ENCODE results near the gene CNOT4.
A peak's percentile ranks its signal among the peaks of the same experiment; 100 is the strongest.

The CNOT4 gene

GRCh38 chr7:135416431-135416830, 93.5 kb downstream of the CNOT4 start:
- TF ChIP-seq, protein P1, sequence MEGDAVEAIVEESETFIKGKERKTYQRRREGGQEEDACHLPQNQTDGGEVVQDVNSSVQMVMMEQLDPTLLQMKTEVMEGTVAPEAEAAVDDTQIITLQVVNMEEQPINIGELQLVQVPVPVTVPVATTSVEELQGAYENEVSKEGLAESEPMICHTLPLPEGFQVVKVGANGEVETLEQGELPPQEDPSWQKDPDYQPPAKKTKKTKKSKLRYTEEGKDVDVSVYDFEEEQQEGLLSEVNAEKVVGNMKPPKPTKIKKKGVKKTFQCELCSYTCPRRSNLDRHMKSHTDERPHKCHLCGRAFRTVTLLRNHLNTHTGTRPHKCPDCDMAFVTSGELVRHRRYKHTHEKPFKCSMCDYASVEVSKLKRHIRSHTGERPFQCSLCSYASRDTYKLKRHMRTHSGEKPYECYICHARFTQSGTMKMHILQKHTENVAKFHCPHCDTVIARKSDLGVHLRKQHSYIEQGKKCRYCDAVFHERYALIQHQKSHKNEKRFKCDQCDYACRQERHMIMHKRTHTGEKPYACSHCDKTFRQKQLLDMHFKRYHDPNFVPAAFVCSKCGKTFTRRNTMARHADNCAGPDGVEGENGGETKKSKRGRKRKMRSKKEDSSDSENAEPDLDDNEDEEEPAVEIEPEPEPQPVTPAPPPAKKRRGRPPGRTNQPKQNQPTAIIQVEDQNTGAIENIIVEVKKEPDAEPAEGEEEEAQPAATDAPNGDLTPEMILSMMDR (conservative IDR thresholded peaks at IDR 0.05; ENCODE audit: low read length) = no peak
- DNase-seq (ENCODE audit: low read depth) = no peak
- no peak overlapping the region for H3K4me3 ChIP-seq (ENCODE audit: low read length)

GRCh38 chr7:135414850-135415439, 95.0 kb downstream of the CNOT4 start:
- DNase-seq (ENCODE audit: low read depth) = peak; percentile 66
- H3K4me3 ChIP-seq (ENCODE audit: low read length) = no peak overlapping the region
- TF ChIP-seq, protein P1 (conservative IDR thresholded peaks at IDR 0.05; ENCODE audit: low read length) = peak; percentile 59

DNA sequence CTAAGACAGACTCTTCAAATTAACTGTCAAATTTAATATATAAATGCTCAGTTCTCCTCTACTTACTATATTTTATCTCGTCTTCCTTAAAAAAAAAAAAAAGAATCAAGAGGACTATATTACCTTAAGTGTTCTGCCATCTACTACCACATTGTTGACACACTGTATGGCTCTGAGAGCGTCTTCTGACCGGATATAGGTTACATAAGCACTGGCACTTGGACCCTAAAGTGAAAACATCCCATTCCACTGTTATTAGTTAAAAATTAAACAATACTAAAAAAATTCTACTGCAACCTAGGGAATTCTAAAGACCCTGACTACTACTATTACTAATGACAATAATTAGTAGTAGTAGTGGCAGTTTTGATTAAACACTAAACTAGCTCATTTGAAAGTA, 95.7 kb downstream of the CNOT4 start:
- TF ChIP-seq, protein P1 (conservative IDR thresholded peaks at IDR 0.05; ENCODE audit: low read length) = no peak
- no peak overlapping the region for H3K4me3 ChIP-seq (ENCODE audit: low read length)
- no peak for DNase-seq (ENCODE audit: low read depth)

DNA sequence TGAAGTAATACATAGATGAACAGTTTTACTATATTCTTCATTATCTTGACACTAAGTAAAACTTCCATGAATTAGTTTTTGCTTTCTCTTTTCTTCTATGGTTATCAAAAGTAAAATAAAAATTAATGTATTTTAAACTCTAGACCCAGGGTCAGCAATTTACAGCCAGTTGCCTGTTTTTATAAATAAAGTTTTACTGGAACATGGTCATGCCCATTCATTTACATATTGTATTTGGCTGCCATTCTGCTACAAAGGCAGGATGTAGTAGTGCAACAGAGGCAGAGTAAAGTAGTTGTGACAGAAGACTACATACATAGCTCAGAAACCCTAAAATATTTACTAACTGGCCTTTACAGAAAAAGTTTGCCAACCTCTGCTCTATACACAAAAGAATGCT, 98.8 kb downstream of the CNOT4 start:
- TF ChIP-seq, protein P1 (conservative IDR thresholded peaks at IDR 0.05; ENCODE audit: low read length) = no peak
- H3K4me3 ChIP-seq (ENCODE audit: low read length) = no peak overlapping the region
- DNase-seq (ENCODE audit: low read depth) = no peak

DNA sequence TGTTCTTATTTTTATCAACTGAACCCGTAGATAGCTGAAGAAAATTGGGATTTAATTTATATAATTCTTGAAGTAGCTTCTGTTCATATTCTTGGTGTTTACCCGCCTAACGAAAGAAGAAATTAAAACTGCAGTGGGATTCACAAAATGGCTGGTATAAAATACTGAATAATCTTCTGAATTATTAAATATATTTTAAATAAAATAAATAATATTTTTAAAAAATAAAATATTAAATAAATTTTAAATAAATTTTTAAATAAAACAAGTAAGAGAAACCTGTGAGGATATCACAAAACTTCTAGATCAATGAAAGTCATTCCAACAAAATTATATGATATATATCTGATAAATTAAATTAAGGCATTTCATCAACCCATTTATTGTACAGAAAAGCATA, 99.4 kb downstream of the CNOT4 start:
- DNase-seq (ENCODE audit: low read depth) = no peak
- no peak overlapping the region for H3K4me3 ChIP-seq (ENCODE audit: low read length)
- TF ChIP-seq, protein P1 (conservative IDR thresholded peaks at IDR 0.05; ENCODE audit: low read length) = no peak

- H3K4me3 ChIP-seq (ENCODE audit: low read length) = no peak overlapping the region
- TF ChIP-seq, protein P1 (conservative IDR thresholded peaks at IDR 0.05; ENCODE audit: low read length) = no peak
- no peak for DNase-seq (ENCODE audit: low read depth)
These were observed 99.9 kb downstream of the CNOT4 start for GRCh38 chr7:135409845-135410542.

DNA sequence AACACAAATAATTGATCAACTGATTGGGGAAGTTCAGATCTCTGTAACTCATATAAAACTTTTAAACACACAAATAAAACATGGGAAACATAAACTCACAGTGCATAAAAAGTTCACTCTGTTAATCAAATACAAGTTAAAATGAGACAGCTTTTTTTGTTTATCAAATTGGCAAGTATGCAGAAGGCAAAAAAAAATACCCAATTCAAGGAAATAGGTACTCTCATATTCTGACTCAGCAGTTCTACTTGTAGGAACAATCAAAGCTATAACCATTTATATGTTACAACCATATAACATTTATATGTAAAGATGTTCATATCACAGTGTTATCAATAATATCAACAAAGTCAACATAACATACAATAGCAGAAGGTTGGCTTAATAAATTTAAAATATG, 102.0 kb downstream of the CNOT4 start:
- DNase-seq (ENCODE audit: low read depth) = no peak
- H3K4me3 ChIP-seq (ENCODE audit: low read length) = no peak overlapping the region
- TF ChIP-seq, protein P1 (conservative IDR thresholded peaks at IDR 0.05; ENCODE audit: low read length) = no peak
